HL-60 (cell line): ENCODE measurements around the gene GAS2L2.

Source experiments
- DNase-seq, 2 experiments: peaks; one replicate each; pipeline ENCODE4 v3.0.0-alpha.2; 2010 to 2020; ENCODE audit warnings: low read depth in 1 of 2, low spot score in 1 of 2
- H3K27ac ChIP-seq: fragments of 250-450 bp; sonication (Bioruptor Pico); replicated peaks from 2 replicates; pipeline ENCODE4 v1.5.1; 2020; ENCODE audit warnings: mild to moderate bottlenecking, moderate library complexity
- H3K27me3 ChIP-seq: fragments of 250-450 bp; sonication (Bioruptor Pico); 2 replicates; pipeline ENCODE4 v1.5.1; 2021; ENCODE audit warnings: mild to moderate bottlenecking, moderate library complexity; ENCODE audit not compliant: insufficient read depth, poor library complexity, severe bottlenecking
- H3K4me3 ChIP-seq: replicated peaks from 2 replicates; pipeline ENCODE4 v1.5.1; 2011; ENCODE audit warnings: mild to moderate bottlenecking, control low read depth, low read length; ENCODE audit not compliant: insufficient read depth
- CTCF ChIP-seq: IDR thresholded peaks from one replicate; pipeline ENCODE4 v1.5.1; 2011; ENCODE audit warnings: low read length, control low read depth, inconsistent platforms; ENCODE audit not compliant: insufficient read depth
- GABPA ChIP-seq: IDR thresholded peaks from 2 replicates; pipeline ENCODE4 v1.6.1; 2012; ENCODE audit warnings: low read depth
- POLR2AphosphoS5 ChIP-seq: IDR thresholded peaks from 2 replicates; pipeline ENCODE4 v1.6.1; 2012; ENCODE audit warnings: low read depth
- REST ChIP-seq: IDR thresholded peaks from 2 replicates; pipeline ENCODE4 v1.6.1; 2012; ENCODE audit warnings: low read depth; ENCODE audit not compliant: insufficient replicate concordance
- SPI1 ChIP-seq: IDR thresholded peaks from 2 replicates; pipeline ENCODE4 v1.6.1; 2012; ENCODE audit warnings: low read depth, mild to moderate bottlenecking, borderline replicate concordance

Gene GAS2L2

GRCh38 chr17:35775039-35775438 lies 22.0 kb upstream of the GAS2L2 start:
- no peak overlapping the region for H3K27ac ChIP-seq
- no peak for TF ChIP-seq POLR2AphosphoS5
- no peak for TF ChIP-seq REST
- TF ChIP-seq CTCF = no peak
- TF ChIP-seq GABPA = no peak
- no peak for TF ChIP-seq SPI1
- DNase-seq = no peak
- peaks cover 7% of the 10 kb centered on the region for H3K27me3 ChIP-seq
- H3K4me3 ChIP-seq = no peak overlapping the region

DNA sequence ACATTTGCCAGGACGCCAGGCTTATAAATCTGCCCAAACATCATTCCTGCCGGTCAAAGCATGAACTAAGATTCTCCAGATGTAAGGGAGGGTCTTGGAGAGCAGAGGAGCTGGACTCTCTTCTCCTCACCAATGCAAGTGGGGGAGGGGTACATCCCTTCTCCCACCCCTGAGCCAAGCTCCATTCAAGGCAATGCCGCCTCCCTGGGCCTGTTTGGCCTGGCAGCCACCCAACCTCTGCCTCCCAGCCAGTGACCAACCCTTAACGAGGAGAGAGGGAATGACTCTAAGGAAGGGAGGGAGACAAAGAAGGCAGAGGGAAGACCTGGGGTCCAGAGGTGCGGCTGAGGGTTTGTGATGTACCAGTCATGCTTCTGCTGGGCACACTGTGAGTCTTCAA lies 21.5 kb upstream of the GAS2L2 start:
- Histone ChIP-seq H3K4me3 (no peak overlapping the region), H3K27ac (no peak overlapping the region), H3K27me3 (peaks cover 4% of the 10 kb centered on the region)
- TF ChIP-seq POLR2AphosphoS5 (no peak), SPI1 (no peak), GABPA (no peak), REST (no peak), CTCF (no peak)
- no peak for DNase-seq

- no peak for DNase-seq
- no peak overlapping the region for H3K27ac ChIP-seq
- no peak overlapping the region for H3K4me3 ChIP-seq
- TF ChIP-seq CTCF (no peak), SPI1 (no peak), POLR2AphosphoS5 (no peak), GABPA (no peak), REST (no peak)
- peaks cover 4% of the 10 kb centered on the region for H3K27me3 ChIP-seq
These were observed 20.8 kb upstream of the GAS2L2 start for GRCh38 chr17:35773679-35774425.
